Lower leg skin (tissue), 4 donors: ENCODE results near the gene TMEM87B. TPM values are rescaled to one million over a fixed set of nuclear protein-coding genes. Genes with fewer than 3 reads are reported as not detected.

Experiments
- DNase-seq, 2 donors: peaks; one replicate each; pipeline ENCODE4 v3.0.0-alpha.2; 2019; ENCODE audit warnings: low spot score in 2 of 2
- H3K4me3 ChIP-seq: fragments of 200-600 bp; sonication (generic); 2 replicates; pipeline ENCODE4 v1.5.1; 2017; ENCODE audit warnings: mild to moderate bottlenecking, low read depth; ENCODE audit not compliant: poor library complexity, severe bottlenecking
- CTCF ChIP-seq, 3 donors: fragments of 450-650 bp; IDR thresholded peaks; one replicate each; pipeline ENCODE4 v1.5.1; 2016; ENCODE audit warnings: antibody characterized with exemption in 3 of 3, mild to moderate bottlenecking in 3 of 3, moderate library complexity in 2 of 3
- POLR2A ChIP-seq, 2 donors: fragments of 450-650 bp; IDR thresholded peaks; one replicate each; pipeline ENCODE4 v1.6.1; 2016 to 2017; ENCODE audit warnings: antibody characterized with exemption in 2 of 2, mild to moderate bottlenecking in 1 of 2, moderate library complexity in 1 of 2
- WGBS, 2 donors: methylation state at CpG; one replicate each; pipeline ENCODE4 v1.1.5; 2018; 5-methylcytosine and 5-hydroxymethylcytosine counted together
- intact Hi-C: fragments of 100-400 bp; cut with DNase I; formaldehyde crosslinking; loops from one replicate; pipeline ENCODE4 v1.15.0; 2023; ENCODE audit warnings: low total_unique reads
- total RNA-seq, 4 donors: library from RNA; depleted of rRNA; stranded (reverse); fragments of >200 nt; gene quantifications; one replicate each; pipeline ENCODE4 v1.1.0, GENCODE V29; 2016

The TMEM87B gene
- total RNA-seq, 4 donors from 2014 or later: 21.5 to 27.0 (median 24.7) TPM

- TF ChIP-seq POLR2A (IDR thresholded peaks at IDR 0.05) (no peak), CTCF (IDR thresholded peaks at IDR 0.05) (no peak)
- intact Hi-C loops: no loop called here
- no peak for DNase-seq
- WGBS, 2 donors: 95% methylated on average over 10 of the region's 10 CpGs
- H3K4me3 ChIP-seq: no peak overlapping the region
Observed at GRCh38 chr2:112010751-112011150, 44.3 kb upstream of the TMEM87B start.

GRCh38 chr2:112012556-112012955, 42.5 kb upstream of the TMEM87B start:
- DNase-seq: no peak
- TF ChIP-seq POLR2A (IDR thresholded peaks at IDR 0.05) (no peak), CTCF (IDR thresholded peaks at IDR 0.05) (no peak)
- intact Hi-C loops: no loop called here
- H3K4me3 ChIP-seq: no peak overlapping the region
- WGBS, 2 donors: 74 to 96% methylated on average over 5 of the region's 5 CpGs

- H3K4me3 ChIP-seq: no peak overlapping the region
- WGBS, 2 donors: 86 to 90% methylated on average over 8 of the region's 8 CpGs
- DNase-seq: no peak
- no peak for TF ChIP-seq CTCF (IDR thresholded peaks at IDR 0.05)
- no peak for TF ChIP-seq POLR2A (IDR thresholded peaks at IDR 0.05)
- intact Hi-C loops: no loop called here
Observed at GRCh38 chr2:112018846-112019245, 36.2 kb upstream of the TMEM87B start.

GRCh38 chr2:112019569-112019982, 35.5 kb upstream of the TMEM87B start:
- DNase-seq: no peak
- no peak for TF ChIP-seq CTCF (IDR thresholded peaks at IDR 0.05)
- TF ChIP-seq POLR2A (IDR thresholded peaks at IDR 0.05): no peak
- H3K4me3 ChIP-seq: no peak overlapping the region
- WGBS, 2 donors: 73 to 79% methylated on average over 4 of the region's 4 CpGs
- intact Hi-C loops: no loop called here

- 67 to 97% methylated on average over 3 of the region's 3 CpGs for WGBS, 2 donors
- H3K4me3 ChIP-seq: no peak overlapping the region
- intact Hi-C loops: no loop called here
- TF ChIP-seq POLR2A (IDR thresholded peaks at IDR 0.05): no peak
- no peak for TF ChIP-seq CTCF (IDR thresholded peaks at IDR 0.05)
- DNase-seq: no peak
Observed at GRCh38 chr2:112020561-112020960, 34.5 kb upstream of the TMEM87B start.

- no peak for DNase-seq
- intact Hi-C loops: no loop called here
- TF ChIP-seq POLR2A (IDR thresholded peaks at IDR 0.05) (no peak), CTCF (IDR thresholded peaks at IDR 0.05) (no peak)
- 92 to 93% methylated on average over 10 of the region's 10 CpGs for WGBS, 2 donors
- H3K4me3 ChIP-seq: no peak overlapping the region
Observed at GRCh38 chr2:112021290-112021689, 33.8 kb upstream of the TMEM87B start.
